SW480 (cell line): ENCODE data around the gene RBCK1.
A peak's percentile ranks its signal among the peaks of the same experiment; 100 is the strongest.

Experiments
- DNase-seq: peaks from one replicate; pipeline ENCODE4 v3.0.0-alpha.2; 2016; ENCODE audit warnings: low spot score

Gene RBCK1

DNA sequence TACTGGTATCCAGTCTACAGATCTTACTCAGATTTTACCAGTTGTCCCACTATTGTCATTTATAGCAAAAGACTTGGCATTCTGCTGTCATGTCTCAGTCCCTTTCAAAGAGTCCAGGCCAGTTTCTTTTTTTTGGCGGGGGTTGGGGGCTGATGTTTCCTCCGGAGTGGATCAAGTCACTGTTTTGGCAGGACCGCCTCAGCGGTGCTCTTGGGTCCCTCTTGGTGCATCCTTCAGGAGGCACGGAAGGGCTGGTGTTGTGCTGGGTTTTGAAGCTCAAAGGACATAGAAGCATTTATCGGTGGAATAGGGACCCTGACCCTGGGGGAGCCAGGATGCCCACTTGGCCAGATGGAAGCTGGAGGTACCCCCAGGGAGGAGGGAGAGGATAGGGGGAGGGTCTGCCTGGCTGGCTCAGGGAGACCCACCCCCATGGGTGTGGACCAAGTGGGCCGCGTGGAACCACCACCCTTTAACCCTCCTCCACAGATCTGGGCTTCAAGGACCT is 10.8 kb downstream of the RBCK1 start:
- DNase-seq: no peak

DNA sequence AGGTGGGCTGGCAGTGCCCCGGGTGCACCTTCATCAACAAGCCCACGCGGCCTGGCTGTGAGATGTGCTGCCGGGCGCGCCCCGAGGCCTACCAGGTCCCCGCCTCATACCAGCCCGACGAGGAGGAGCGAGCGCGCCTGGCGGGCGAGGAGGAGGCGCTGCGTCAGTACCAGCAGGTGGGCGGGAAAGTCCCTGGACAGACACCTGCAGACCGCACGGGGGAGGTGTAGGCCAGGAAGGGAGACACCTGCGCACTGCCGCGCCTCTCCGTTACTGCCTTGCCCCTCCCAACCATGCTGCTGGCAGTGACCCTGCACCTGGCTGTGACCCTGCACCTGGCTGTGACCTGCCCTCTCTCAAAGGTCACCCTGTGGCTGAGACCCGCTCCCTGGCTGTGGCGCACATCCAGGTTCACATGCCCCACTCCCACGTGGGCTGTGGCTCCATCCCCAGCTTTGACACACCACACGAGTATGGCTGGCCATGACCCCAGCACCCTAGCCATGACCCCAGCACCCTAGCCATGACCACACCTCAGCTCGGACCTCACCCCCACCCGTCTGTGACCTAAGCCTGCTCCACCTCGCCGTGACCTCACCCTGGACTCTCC is 11.6 kb downstream of the RBCK1 start:
- peak; percentile 96 for DNase-seq

DNA sequence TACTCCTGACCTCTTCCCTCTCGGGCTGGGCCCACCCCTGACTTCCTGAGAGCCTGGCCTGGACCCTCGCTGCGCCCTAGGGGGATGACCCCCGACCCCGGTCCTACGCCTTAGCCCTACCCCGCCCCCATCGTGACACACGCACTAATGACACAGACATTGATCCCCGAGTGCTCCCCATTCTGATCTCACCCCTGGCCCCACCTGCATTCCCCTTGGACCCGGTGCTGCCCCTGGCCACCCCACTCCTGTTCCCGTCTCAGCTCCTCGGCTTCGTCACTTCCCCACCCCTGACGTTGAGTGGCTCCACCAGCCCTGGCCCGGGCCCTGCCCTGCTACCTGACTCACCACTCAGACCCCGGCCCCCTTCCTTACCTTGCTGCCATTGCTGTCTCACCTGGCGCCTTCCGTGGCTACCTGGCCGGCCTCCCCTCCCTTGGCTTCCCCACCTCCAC is 12.1 kb downstream of the RBCK1 start:
- no peak for DNase-seq

DNA sequence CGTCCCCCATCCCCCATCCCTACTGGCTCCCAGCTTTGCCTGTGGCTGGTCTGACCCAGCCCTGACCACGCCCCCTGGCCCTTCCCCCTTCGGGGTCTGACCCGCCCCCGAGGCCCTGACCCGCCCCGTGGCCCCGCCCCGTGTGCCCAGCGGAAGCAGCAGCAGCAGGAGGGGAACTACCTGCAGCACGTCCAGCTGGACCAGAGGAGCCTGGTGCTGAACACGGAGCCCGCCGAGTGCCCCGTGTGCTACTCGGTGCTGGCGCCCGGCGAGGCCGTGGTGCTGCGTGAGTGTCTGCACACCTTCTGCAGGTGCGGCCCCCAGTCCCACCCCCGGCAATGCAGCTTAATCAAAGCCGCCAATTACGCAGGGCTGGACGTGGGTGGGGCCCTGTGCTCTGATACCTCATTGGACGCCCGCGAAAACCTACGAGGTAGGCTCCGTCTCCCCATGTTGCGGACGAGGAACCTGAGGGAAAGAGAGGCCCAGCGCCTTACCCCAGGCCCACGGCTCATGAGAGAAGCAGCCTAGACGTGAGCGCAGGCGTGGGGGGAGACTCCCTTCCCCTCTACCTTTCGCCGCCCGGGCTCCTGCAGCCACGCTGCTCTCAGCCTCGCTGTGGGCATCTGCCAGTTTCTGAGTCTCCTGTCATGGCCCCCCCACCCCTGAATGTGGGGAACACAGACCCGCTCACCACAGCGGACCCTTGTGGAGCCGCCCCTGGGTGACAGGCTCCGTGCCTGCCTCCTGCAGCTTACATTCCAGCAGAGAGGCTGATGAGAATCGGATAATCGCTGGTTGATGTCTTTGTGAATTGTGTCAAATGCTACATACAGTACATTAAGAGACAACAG is 12.8 kb downstream of the RBCK1 start:
- peak; percentile 62 for DNase-seq

DNA sequence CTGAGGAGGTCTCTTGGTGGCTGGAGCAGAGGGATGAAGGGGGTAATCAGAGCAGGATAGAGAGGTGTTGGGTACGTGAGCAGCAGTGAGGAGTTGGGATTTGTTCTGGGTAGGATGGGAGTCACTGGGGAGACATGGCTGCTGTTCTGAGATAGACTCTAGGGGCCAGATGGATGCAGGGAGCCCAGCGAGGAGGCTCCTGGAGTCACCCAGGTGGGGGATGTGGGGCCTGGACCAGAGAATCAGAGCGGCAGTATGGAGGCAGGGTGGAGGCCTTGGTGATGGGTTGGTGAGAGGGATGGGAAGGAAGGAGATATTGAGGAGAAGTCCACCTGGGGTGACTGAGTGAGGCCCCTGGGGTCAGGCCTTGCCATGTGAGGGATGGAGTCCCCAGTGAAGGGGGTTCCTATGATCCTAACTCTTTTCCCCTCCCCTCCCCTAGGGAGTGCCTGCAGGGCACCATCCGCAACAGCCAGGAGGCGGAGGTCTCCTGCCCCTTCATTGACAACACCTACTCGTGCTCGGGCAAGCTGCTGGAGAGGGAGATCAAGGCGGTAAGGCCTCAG is 13.7 kb downstream of the RBCK1 start:
- no peak for DNase-seq

DNA sequence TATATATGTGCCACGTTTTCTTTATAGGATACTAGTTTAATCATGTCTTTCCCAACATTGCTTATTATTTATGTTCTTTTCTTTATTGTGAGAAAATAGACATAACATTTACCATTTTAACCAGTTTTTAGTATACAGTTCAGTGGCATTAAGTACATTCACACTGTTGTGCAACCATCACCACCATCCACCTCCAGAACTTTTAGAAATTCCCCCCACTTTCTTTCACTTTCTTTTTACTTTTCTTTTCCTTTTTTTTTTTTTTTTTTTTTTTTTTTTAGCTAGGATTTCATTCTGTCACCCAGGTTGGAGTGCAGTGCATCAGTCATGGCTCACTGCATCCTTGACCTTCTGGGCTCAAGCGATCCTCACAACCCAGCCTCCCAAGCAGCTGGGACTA is 18.5 kb downstream of the RBCK1 start:
- DNase-seq: no peak

DNA sequence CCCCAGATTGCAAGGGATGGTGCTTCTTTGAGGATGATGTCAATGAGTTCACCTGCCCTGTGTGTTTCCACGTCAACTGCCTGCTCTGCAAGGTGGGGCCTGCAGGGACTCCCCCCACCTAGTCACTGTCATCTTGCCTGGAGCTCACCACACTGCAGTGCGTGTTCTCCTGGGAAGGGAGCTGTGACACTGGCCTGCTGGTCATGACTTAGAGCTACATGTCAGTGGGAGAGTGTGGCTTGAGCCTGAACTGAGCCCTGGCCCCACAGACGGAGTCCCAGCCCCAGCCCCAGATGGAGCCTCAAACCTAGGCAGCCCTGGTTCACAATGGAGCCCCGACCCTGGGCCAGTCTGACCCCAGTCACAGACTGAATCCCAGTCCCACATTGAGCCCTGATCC is 19.3 kb downstream of the RBCK1 start:
- DNase-seq: no peak

DNA sequence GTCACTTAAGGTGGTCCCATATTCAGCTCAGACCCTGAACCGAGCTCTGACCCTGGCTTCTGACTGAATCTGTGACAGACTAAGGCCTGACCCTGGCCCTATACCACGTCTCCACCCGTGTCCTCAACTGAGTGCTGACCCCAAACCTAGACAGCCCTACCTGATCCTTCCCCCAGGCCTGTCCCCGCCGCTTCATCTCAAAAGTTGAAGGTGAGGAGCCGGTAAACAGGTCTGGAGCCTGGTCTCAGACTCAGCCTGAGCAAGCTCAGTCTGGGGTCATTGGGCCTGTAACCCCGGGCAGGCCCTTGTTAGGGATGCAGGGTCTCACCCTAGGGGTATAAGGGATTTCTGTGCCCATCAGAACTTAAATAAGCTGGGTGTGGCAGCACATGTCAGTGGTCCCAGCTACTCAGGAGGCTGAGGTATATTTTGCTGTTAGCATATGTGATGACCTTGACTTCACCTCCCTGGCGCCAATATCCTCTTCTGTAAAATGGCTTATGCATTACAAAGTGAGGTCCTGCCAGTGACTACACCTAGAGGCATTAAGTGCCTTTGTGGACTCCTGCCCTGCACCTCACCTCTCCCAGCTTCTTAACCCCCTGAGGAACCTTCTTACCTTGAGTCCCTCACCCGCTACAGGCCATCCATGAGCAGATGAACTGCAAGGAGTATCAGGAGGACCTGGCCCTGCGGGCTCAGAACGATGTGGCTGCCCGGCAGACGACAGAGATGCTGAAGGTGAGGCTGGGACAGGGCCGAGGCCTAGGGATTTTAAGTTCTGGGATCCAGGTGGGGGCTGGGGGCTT is 20.0 kb downstream of the RBCK1 start:
- no peak for DNase-seq

DNA sequence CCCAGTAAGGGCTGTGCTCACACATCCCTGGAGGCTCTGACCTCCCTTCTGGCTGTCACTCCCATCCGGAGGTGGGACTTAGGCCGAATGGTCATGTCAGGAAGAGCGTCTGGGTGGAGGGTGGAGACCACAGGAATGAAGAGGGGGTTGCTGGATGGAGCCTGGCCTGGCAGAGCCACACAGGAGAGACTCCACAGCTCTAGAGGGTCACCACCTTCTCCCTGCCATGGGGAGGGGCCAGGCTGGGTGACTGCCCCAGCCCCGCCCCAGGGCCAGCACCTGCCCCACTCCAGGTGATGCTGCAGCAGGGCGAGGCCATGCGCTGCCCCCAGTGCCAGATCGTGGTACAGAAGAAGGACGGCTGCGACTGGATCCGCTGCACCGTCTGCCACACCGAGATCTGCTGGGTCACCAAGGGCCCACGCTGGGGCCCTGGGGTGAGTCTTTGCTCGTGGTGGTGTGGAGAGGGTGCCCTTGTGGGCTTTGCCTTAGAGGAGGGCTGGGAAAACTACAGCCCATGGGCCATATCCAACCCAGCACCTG is 20.6 kb downstream of the RBCK1 start:
- DNase-seq: peak; percentile 92

DNA sequence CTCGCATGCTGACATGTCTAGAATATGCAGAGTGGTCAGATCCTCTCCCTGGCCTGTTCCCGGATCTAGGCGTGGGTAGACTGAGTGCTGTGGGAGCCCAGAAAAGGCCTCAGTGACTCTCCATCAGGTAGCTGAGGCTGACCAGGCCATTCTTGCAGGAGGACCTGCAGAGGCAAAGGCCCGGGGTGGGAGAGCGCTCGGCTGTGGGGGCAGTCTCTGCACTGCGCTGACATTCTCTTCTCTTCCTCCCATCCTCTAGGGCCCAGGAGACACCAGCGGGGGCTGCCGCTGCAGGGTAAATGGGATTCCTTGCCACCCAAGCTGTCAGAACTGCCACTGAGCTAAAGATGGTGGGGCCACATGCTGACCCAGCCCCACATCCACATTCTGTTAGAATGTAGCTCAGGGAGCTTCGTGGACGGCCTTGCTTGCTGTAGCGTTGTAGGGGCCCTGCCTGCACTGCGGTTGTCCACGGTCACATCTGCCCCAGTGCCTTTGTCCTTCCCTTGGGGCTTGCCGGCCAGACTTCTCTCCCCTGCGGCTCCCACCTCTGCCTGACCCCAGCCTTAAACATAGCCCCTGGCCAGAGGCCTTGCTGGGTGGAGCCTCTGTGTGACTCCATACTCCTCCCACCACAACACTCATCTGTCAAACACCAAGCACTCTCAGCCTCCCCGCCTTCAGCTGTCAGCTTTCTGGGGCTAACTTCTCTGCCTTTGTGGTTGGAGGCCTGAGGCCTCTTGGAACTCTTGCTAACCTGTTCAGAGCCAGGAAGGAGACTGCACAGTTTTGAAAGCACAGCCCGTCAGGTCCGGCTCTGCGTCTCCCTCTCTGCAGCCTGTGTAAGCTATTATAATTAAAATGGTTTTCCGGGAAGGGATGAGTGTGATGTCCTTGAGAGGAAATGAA is 22.2 kb downstream of the RBCK1 start:
- no peak for DNase-seq

DNA sequence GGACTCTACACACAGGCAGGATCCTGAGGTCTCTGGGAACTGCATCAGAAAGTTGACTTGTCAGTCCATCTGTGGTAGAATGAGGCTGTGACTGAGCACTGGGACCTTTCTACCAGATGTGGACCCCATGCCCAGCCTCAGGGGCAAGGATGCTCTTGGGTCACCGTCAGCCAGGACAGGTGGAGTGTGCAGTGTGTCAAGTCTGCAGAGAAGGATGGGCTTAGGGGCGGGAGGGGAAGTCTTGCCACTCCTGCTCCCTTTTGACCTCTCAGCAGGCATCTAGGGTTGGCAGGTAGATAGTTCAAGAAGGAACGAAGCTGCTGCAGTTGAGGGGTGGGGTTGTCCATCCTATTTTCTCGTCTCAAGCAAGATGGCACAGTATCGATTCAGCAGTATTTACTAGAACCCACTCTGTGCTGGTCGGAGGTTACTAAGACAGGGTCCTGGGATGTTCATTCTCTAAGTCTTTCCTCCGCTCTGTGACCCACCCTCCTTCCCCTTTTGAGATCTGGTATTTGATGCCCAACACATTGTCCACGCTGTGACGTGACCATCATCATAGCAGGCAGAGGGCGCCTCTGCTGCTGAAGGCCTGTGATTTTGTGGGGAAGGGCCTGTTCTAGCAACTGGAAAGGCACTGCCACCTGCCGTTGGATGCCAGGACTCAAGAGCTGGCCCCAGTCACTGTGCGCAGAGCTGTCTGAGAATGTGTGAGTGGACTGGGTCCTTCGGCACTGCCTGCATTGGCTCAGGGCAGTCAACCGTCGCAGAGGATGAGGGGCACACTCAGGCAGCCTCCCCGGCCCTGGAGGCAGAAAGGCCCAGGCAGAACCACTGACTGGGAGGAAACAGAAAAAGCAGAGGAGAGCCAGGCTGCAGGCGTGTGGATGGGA is 23.2 kb downstream of the RBCK1 start:
- DNase-seq: peak; percentile 88

DNA sequence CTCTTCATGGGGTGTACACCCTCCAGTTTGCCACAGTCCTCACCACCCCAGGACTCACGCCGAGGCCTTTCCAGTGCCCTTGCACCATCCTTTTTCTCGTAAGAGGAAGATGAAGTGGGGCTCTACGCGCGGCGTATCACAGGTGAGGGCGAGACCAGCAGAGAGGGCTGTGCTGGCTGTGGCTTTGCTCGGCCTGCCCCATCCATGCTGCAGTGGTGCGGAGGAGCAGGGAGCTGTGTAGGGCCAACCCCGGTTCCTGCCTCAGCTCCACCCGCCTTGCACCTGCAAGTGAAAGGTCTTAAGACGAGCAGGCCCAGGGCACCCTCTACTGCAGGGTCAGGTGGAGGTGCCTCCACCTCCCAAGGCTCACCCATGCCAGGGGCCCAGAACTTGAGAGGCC is 24.1 kb downstream of the RBCK1 start:
- no peak for DNase-seq

DNA sequence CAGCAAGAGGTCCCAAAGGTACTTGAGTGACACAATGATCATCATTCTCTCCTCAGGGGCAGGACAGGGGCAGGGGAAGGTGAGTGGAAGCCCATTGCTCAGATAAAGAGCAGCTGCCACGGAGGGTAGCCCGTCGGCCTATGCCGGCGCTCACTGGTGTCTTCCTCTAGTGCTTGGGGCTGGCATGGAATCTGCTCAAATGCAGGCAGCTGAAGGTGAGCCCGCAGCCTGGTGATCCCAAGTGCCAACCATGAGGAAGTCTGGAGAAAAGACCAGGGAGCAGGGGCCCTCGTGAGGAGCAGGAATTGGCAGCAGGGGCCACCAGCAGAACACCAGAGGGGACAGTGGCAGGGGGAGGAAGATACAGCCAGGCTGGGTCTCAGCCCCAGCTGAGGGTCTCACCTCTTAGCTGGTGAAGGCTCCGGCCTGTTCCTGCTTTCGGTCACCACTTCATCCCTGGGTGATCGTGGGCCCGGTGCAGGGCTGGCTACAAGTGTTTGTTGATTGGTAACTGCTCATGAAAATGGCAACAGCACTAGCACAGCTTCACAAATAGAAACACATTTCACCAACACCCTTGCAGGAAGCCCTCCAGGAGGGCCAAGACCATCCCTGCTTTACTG is 24.7 kb downstream of the RBCK1 start:
- DNase-seq: no peak

DNA sequence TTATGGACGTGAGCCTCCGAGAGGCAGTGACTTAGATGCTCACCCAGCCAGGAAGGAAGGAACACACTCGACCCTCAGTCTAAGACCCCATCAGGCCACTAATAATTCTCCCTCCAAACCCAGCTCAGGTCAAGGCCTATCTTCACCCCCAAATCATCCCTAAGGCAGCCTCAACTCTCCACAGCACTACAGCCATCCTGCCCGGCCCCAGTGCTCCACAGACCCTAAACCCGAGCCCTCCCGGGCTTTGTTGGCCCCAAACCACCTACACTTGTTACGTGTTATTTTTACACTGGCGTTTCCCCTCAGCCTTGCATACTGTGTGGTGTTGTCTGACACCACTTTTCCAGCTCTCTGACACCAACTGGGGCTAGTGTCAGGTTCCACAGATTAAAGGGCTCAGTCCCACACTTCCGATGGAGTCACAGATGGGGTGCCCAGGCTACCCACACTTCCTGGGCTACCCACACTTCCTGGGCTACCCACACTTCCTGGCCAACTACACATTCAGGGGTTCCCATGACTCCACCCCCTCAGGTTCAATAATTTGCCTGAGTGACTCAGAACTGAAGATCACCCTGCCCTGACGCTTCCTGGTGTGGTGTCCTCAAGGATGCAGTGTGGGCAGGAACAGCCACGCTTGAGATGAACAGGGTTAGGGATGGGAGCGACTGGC is 25.3 kb downstream of the RBCK1 start:
- peak; percentile 58 for DNase-seq

DNA sequence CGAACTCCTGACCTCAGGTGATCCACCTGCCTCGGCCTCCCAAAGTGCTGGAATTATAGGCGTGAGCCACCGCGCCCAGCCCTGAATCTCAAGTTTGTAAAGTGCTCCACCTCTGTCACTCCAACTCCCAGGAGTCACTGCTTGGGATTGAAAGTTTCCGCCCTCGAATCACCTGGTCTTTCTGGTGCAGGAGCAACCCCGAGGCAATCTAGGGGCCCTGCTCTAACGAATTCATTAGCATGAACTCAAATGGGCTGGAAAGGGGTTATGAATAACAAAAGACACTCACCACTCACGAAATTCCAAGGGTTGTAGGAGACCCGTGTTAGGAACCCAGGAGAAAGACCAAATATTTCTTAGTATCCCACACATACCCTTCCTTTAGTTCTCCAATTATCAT is 26.1 kb downstream of the RBCK1 start:
- DNase-seq: no peak

DNA sequence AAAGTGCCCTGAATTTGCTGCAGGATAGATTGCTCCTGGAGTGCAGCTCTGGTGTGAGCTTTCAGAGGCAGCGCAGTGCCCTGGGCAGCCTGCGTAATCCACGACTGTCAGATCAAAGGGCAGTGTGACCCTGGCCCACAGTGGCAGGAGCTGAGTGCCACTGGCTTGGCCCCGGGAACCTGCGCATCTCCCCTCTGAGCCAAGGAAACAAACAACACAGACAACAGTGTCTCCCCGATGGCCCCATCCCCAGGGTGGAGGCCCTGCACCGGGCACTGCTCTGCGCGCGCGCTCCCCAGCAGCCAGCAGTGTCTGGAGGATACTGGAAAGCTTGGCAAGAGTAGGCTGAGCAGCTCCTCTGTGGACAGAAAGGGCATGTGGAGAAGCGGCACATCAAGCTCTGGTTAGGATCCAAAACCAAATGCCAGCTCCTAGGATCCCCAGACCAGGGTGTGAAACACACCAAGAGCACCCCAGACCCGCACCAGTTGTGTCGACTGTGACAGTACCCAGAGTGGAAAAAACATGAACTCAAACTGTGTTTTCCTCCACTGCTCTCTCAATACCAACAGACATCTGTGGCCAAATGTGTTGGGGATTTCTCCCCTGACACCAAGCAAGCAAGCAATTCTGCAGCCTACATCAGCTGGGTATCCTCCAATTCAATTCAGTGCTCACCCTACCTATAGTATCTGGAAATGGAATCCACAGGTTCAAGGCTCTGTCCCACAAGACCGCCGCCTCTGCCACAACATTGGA is 26.7 kb downstream of the RBCK1 start:
- no peak for DNase-seq

DNA sequence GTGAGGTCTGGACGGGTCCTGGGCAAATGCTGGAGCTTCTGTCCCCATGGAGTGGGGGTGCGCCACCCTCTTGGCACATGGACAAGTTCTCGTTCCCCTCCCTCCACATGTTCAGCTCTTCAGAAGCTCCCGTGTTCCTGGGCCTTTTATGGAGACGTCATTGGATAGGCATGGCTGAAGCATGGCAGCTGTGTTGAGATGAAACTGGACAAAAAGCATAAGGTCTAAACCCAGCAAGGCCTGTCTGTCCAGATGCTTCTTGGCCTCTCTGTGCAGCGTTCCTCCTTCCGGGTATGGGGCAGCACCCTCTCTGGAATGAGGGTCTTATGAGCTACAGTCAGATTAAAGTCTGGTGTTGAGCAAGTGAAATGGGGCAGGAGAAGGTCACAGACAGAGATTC is 27.5 kb downstream of the RBCK1 start:
- DNase-seq: no peak

DNA sequence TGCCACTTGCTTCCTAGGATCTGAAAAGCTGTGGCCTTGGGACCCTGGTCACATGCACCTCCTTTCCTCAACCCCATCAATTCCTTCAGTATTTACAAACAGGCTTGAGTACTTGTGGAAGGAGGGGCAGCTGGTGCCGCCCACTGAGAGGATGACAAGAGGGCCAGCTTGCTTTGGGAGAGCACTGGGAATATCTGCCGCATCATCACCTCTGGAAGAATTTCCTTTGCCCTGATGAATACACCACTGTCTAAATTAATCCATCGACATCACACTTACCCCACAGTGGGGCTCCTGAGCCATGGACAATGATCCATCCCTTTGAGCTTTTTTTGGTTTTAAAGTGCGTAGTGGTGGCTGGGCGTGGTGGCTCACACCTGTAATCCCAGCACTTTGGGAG is 28.4 kb downstream of the RBCK1 start:
- DNase-seq: no peak
